Neutrophil (primary cell): ENCODE results near the gene PLSCR3.

Experiments used
- H3K27ac ChIP-seq: fragments of 200-600 bp; sonication (generic); 2 replicates; pipeline ENCODE4 v1.5.1; 2016; ENCODE audit warnings: mild to moderate bottlenecking, moderate library complexity
- H3K27me3 ChIP-seq: fragments of 200-600 bp; sonication (generic); 2 replicates; pipeline ENCODE4 v1.6.0; 2016; ENCODE audit warnings: mild to moderate bottlenecking
- H3K36me3 ChIP-seq: fragments of 200-600 bp; sonication (generic); 2 replicates; pipeline ENCODE4 v1.5.1; 2017
- H3K4me1 ChIP-seq, 2 experiments: fragments of 200-600 bp in 1 of 2; sonication (generic) in 1 of 2; 1 replicate in 1 of 2; 2 replicates in 1 of 2; pipeline versions ENCODE4 v1.5.1 to v1.6.1; 2013 to 2016; ENCODE audit warnings: low read depth in 1 of 2, low read length in 1 of 2, mild to moderate bottlenecking in 1 of 2, moderate library complexity in 1 of 2; ENCODE audit not compliant: control insufficient read depth in 1 of 2, insufficient read depth in 1 of 2
- H3K4me3 ChIP-seq, 2 experiments: fragments of 200-600 bp in 1 of 2; sonication (generic) in 1 of 2; 1 replicate in 1 of 2; 2 replicates in 1 of 2; pipeline ENCODE4 v1.5.1; 2013 to 2016; ENCODE audit warnings: low read depth in 1 of 2, low read length in 1 of 2, mild to moderate bottlenecking in 1 of 2, moderate library complexity in 1 of 2
- H3K9me3 ChIP-seq: fragments of 200-600 bp; sonication (generic); 2 replicates; pipeline ENCODE4 v1.5.1; 2016
- TF ChIP-seq, protein P1 (sequence below): fragments of 200-600 bp; sonication (generic); IDR thresholded peaks from 2 replicates; pipeline ENCODE4 v1.5.1; 2016; ENCODE audit warnings: antibody characterized with exemption

Gene PLSCR3

DNA sequence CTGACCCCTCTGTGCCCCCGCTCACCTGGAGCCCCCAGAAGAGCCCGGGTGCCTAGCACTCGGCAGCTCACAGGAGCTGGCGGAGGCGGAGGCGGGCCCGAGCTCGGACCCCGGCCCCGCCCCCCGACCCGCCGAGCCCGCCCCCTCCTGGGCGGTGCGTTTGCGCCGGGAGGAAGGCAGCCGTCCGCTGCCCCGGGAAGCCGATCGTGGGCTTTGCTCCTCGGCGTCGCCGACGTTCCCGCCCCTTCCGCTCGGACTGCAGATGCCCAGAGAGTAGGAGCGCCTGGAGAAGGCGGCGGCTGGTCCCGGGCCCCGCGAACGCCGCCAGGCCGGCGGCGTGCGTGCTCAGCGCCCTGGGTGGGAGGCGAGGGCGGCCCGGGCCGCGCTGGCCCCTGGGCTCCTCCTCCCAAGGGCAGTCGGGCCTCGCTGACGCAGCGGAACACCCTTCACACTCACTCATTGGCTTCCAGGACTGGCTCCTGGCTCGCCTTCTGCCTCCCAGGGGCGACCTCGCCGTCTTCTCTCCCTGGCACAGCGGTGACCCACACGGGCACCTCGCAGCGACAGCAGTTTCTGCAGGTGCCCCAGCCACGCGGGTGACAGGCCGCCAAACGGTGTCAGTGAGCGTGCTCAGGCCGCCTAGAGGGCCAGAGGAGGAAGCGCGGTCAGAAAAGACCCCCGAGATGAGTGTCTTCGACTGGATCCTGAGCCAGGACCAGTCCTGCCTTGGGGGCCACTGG is at the start of gene PLSCR3:
Gene PLSCR3 (minus strand): TSS at position 74 of the 740 bp plus-strand sequence. CDS start 415 bp downstream, outside the sequence.
- Histone ChIP-seq H3K4me3 (peak within 1 kb of the TSS; percentile 74 to 93), H3K27ac (peak within 1 kb of the TSS; percentile 87), H3K36me3 (no peaks in the 10 kb centered on the region), H3K4me1 (peaks cover 14 to 18% of the 10 kb centered on the region in 2 experiments), H3K9me3 (no peaks in the 10 kb centered on the region), H3K27me3 (peaks cover 16% of the 10 kb centered on the region)
- TF ChIP-seq, protein P1, sequence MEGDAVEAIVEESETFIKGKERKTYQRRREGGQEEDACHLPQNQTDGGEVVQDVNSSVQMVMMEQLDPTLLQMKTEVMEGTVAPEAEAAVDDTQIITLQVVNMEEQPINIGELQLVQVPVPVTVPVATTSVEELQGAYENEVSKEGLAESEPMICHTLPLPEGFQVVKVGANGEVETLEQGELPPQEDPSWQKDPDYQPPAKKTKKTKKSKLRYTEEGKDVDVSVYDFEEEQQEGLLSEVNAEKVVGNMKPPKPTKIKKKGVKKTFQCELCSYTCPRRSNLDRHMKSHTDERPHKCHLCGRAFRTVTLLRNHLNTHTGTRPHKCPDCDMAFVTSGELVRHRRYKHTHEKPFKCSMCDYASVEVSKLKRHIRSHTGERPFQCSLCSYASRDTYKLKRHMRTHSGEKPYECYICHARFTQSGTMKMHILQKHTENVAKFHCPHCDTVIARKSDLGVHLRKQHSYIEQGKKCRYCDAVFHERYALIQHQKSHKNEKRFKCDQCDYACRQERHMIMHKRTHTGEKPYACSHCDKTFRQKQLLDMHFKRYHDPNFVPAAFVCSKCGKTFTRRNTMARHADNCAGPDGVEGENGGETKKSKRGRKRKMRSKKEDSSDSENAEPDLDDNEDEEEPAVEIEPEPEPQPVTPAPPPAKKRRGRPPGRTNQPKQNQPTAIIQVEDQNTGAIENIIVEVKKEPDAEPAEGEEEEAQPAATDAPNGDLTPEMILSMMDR = peak; percentile 47

DNA sequence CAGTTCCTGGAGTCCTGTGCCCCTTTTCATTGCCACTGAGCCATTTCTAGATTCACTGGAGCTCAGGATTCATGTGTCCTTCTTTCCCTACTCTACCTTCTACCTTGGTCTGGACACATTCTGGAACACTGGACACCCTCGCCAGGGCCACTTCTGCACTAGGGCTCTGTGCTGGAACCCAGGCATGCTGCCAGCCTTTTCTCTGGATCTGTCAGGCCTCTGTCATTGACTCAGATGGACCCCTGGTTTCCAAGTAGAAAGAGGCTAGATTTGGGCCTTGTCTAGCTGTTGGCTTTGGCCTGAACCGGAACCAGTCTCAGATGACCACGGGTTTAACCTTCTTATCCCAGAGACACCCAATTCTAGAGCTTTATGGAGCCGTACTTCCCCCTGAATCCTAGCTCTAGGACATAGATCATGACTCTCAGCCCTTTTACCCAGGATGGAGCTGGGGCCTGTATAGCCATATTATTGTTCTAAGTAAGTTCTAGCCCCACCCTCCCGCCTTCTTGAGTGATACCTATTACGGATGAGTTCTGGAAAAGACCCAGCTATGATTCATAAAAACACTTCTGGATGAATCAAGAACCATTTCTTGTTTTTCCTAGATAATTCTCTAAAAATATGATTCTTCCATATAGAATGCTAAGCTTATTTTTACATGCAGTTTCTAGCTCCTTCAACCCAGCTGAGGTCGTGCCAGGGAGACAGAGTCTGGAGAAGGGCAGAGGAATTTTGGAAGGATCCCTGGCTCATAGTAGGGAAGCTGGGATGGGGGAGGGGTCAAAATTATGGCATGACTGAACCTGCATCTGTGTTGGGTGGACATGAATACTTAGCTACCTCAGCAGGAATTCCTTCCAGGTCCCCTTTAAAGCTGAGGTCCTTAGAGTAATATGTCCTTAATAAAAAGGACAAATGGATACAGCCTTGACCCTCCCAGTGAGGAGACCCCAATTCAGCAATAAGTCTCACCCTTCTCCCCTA is 49.5 kb upstream of the PLSCR3 start:
- Histone ChIP-seq H3K4me3 (no peak overlapping the region), H3K4me1 (peaks cover 25 to 38% of the 10 kb centered on the region in 2 experiments), H3K27me3 (peaks cover 100% of the 10 kb centered on the region), H3K27ac (no peak overlapping the region), H3K36me3 (no peaks in the 10 kb centered on the region), H3K9me3 (no peaks in the 10 kb centered on the region)
- TF ChIP-seq, protein P1 = no peak

DNA sequence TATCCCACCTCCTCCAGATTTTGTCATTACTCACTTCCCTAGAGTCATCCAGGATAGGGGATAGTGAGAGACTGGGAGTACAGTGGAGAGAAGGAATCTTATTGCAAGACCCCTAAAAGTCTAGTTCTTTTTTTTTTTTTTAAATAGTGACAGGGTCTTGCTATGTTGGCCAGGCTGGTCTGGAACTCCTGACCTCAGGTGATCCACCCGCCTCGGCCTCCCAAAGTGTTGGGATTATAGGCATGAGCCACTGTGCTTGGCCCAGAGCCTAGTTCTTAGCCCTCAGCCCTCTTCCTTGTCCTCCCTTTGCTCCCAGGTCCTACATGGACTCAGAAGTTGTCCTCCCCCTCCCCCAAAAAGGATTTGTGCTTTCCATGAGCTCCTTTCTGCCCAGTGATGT is 47.8 kb upstream of the PLSCR3 start:
- peaks cover 100% of the 10 kb centered on the region for H3K27me3 ChIP-seq
- H3K36me3 ChIP-seq = no peaks in the 10 kb centered on the region
- H3K4me3 ChIP-seq = no peak overlapping the region
- no peaks in the 10 kb centered on the region for H3K9me3 ChIP-seq
- H3K4me1 ChIP-seq = peaks cover 40 to 54% of the 10 kb centered on the region in 2 experiments
- no peak overlapping the region for H3K27ac ChIP-seq
- TF ChIP-seq, protein P1 = no peak

DNA sequence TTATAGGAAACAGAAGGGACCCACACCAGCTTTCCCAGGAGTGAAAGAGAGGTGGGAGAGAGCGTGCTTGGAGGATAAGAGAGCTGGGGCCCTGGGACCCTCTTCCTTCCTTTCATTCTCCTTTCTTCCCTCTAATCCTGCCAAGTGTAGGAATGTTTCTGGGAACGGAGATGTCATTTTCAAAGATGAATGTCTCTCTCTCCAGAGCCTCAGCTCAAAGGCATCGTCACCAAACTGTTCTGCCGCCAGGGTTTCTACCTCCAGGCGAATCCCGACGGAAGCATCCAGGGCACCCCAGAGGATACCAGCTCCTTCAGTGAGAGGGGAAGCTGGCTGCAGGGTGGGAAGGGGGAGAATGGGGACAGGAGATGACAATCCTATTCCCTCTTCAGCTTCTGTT is 46.9 kb upstream of the PLSCR3 start:
- no peaks in the 10 kb centered on the region for H3K36me3 ChIP-seq
- TF ChIP-seq, protein P1 = no peak
- H3K4me3 ChIP-seq = no peak overlapping the region
- peaks cover 96% of the 10 kb centered on the region for H3K27me3 ChIP-seq
- H3K4me1 ChIP-seq = peaks cover 49 to 63% of the 10 kb centered on the region in 2 experiments
- H3K9me3 ChIP-seq = no peaks in the 10 kb centered on the region
- no peak overlapping the region for H3K27ac ChIP-seq

DNA sequence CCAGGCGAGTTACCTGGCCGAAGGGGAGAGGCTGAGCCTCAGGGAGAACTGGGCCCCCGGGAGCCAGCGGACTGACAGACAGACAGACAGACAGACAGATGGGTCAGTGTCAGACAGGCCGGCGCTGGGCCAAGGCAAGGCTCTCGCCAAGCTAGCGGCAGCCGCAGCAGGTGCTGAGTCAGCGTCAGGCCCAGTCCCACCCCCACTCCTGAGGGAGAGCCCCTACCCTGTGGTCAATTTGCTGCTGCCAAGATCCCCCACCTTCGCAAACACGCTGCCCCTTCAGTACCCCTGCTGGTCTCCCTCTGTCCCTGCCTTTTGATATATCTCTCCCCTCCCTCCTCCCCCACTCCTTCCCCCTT is 46.5 kb upstream of the PLSCR3 start:
- no peaks in the 10 kb centered on the region for H3K36me3 ChIP-seq
- peaks cover 91% of the 10 kb centered on the region for H3K27me3 ChIP-seq
- H3K27ac ChIP-seq = no peak overlapping the region
- TF ChIP-seq, protein P1 = no peak
- H3K4me3 ChIP-seq = no peak overlapping the region
- H3K4me1 ChIP-seq = peaks cover 53 to 65% of the 10 kb centered on the region in 2 experiments
- no peaks in the 10 kb centered on the region for H3K9me3 ChIP-seq
